ENCODE results near the gene C1QL1. TPM values are rescaled to one million over a fixed set of nuclear protein-coding genes. Genes with fewer than 3 reads are reported as not detected.

The C1QL1 gene
- total RNA-seq, 1 experiment from 2014 or later = 1.3 TPM

DNA sequence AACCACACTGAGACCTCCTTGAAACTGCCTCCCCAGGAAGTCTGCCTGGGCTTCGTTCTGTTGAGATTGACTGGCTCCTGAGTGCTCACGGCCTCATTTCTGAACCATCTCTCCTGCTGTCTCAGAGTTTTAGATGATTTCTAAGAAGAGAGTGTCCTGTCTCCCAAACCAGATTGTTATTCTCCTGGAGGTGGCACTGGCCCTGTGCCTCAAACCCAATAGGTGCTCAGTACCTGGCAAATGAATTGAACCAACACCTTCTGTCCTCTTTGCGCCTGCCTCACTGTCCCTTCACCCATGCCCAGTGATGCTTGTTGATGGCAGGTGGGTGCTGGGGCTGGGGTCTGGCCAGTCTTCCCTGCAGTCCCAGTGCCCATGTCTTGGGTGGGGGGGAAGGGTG is 36.3 kb upstream of the C1QL1 start:
- Histone ChIP-seq H3K9me3 (ENCODE audit: insufficient read depth, low read depth) (no peaks in the 10 kb centered on the region; the same call in 1 of the 2 replicates), H3K79me2 (ENCODE audit: low read depth) (no peaks in the 10 kb centered on the region), H3K36me3 (ENCODE audit: low read depth) (no peaks in the 10 kb centered on the region), H2AFZ (no peak overlapping the region), H3K4me3 (no peak overlapping the region), H3K27me3 (ENCODE audit: insufficient read depth, low read depth) (peaks cover 12% of the 10 kb centered on the region; the same call in 1 of the 2 replicates), H3K9me2 (ENCODE audit: insufficient read depth) (no peaks in the 10 kb centered on the region), H3K4me1 (replicated peaks; ENCODE audit: insufficient read depth) (no peaks in the 10 kb centered on the region), H3K27ac (no peak overlapping the region), H3K4me2 (no peak overlapping the region), H4K20me1 (ENCODE audit: insufficient read depth) (no peaks in the 10 kb centered on the region), H3F3A (ENCODE audit: insufficient read depth, low read depth) (no peaks in the 10 kb centered on the region)
- intact Hi-C loops (cut with micrococcal nuclease; ENCODE audit: unreplicated experiment) = no loop called here
- DNase-seq = no peak
- CTCF ChIA-PET = no interaction called here
- no peak for TF ChIP-seq EZH2 (IDR thresholded peaks at IDR 0.05; ENCODE audit: low read depth)
- no peak for TF ChIP-seq CTCF (conservative IDR thresholded peaks at IDR 0.05)
- POLR2A ChIA-PET (ENCODE audit: unreplicated experiment) = no interaction called here
- BruUV-seq (replicated peaks) = no TSS peak

DNA sequence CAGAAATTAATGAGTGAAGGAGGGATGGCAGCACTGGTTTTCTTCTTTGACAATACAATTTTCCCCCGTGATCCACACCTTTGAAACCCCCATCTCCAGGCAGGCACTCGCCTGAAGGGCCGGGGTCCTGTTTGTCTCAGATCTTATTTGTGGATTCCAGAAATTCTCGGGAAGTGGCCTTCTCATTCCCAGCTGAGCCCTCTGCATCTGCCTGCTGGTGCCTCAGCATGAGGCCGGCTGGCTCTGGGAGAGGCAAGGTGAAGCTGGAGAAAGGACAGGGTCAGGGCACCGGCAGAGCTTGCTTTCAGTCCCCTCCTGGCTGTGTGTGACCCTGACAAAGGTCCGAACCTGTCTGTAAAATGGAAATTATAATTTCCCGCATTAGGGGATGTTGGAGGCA is 35.8 kb upstream of the C1QL1 start:
- Histone ChIP-seq H3K4me1 (replicated peaks; ENCODE audit: insufficient read depth) (no peaks in the 10 kb centered on the region), H3K27me3 (ENCODE audit: insufficient read depth, low read depth) (peaks cover 12% of the 10 kb centered on the region; the same call in 1 of the 2 replicates), H4K20me1 (ENCODE audit: insufficient read depth) (no peaks in the 10 kb centered on the region), H2AFZ (no peak overlapping the region), H3K79me2 (ENCODE audit: low read depth) (no peaks in the 10 kb centered on the region), H3K9me3 (ENCODE audit: insufficient read depth, low read depth) (no peaks in the 10 kb centered on the region; the same call in 1 of the 2 replicates), H3K27ac (no peak overlapping the region), H3F3A (ENCODE audit: insufficient read depth, low read depth) (no peaks in the 10 kb centered on the region), H3K4me2 (no peak overlapping the region), H3K9me2 (ENCODE audit: insufficient read depth) (no peaks in the 10 kb centered on the region), H3K4me3 (no peak overlapping the region), H3K36me3 (ENCODE audit: low read depth) (no peaks in the 10 kb centered on the region)
- ChIA-PET CTCF (no interaction called here), POLR2A (ENCODE audit: unreplicated experiment) (interaction anchor here (0.8 kb wide), 1 partner anchor 43 kb away, joined by 22 read pairs; no protein-coding TSS in a partner anchor)
- intact Hi-C loops (cut with micrococcal nuclease; ENCODE audit: unreplicated experiment) = no loop called here
- no peak for DNase-seq
- BruUV-seq (replicated peaks) = no TSS peak
- TF ChIP-seq CTCF (conservative IDR thresholded peaks at IDR 0.05) = no peak
- TF ChIP-seq EZH2 (IDR thresholded peaks at IDR 0.05; ENCODE audit: low read depth) = no peak

- no peaks in the 10 kb centered on the region for H3K36me3 ChIP-seq (ENCODE audit: low read depth)
- no peaks in the 10 kb centered on the region for H4K20me1 ChIP-seq (ENCODE audit: insufficient read depth)
- H2AFZ ChIP-seq = no peak overlapping the region
- ChIA-PET CTCF (interaction anchor here (0.5 kb wide), 1 partner anchor 79 kb away, joined by 4 read pairs; no protein-coding TSS in a partner anchor), POLR2A (ENCODE audit: unreplicated experiment) (no interaction called here)
- TF ChIP-seq CTCF (conservative IDR thresholded peaks at IDR 0.05) (no peak), EZH2 (IDR thresholded peaks at IDR 0.05; ENCODE audit: low read depth) (no peak)
- H3K9me2 ChIP-seq (ENCODE audit: insufficient read depth) = no peaks in the 10 kb centered on the region
- peaks cover 26% of the 10 kb centered on the region for H3K27me3 ChIP-seq (ENCODE audit: insufficient read depth, low read depth)
- no peaks in the 10 kb centered on the region for H3K79me2 ChIP-seq (ENCODE audit: low read depth)
- no peaks in the 10 kb centered on the region for H3K4me1 ChIP-seq (replicated peaks; ENCODE audit: insufficient read depth)
- no peak overlapping the region for H3K4me3 ChIP-seq
- intact Hi-C loops (cut with micrococcal nuclease; ENCODE audit: unreplicated experiment) = no loop called here
- no peak overlapping the region for H3K27ac ChIP-seq
- no peak overlapping the region for H3K4me2 ChIP-seq
- no peaks in the 10 kb centered on the region; the same call in 1 of the 2 replicates for H3K9me3 ChIP-seq (ENCODE audit: insufficient read depth, low read depth)
- BruUV-seq (replicated peaks) = no TSS peak
- no peaks in the 10 kb centered on the region for H3F3A ChIP-seq (ENCODE audit: insufficient read depth, low read depth)
- DNase-seq = no peak
Measured at GRCh38 chr17:45001310-45001709, 33.2 kb upstream of the C1QL1 start.

Measured in PC-9 (cell line).